CD8-positive, alpha-beta memory T cell (primary cell): ENCODE results near the gene PXN. TPM values are rescaled to one million over a fixed set of nuclear protein-coding genes. Genes with fewer than 3 reads are reported as not detected.
A peak's percentile ranks its signal among the peaks of the same experiment; 100 is the strongest.

Experiments used
- CTCF ChIA-PET: fragments of 350-600 bp; sonication (Branson Sonifier 250); formaldehyde crosslinking; loops from one replicate; lab custom pipeline; 2021; ENCODE audit warnings: antibody characterized with exemption; lab: Charles Lee
- POLR2A ChIA-PET: fragments of 350-600 bp; sonication (Branson Sonifier 250); formaldehyde crosslinking; loops from one replicate; lab custom pipeline; 2021; ENCODE audit warnings: antibody characterized with exemption; lab: Charles Lee
- DNase-seq, 5 donors: peaks; one replicate each; pipeline versions ENCODE4 v3.0.0 to v3.0.0-alpha.2; 2020 to 2022; ENCODE audit warnings: mixed read lengths in 1 of 5
- H3K27ac ChIP-seq: one replicate; pipeline ENCODE4 v1.7.0; 2013; ENCODE audit warnings: low read depth, mild to moderate bottlenecking, low read length, moderate library complexity
- H3K27me3 ChIP-seq: 2 replicates; pipeline ENCODE4 v1.7.0; 2013; ENCODE audit warnings: low read length, mild to moderate bottlenecking; ENCODE audit not compliant: insufficient read depth, poor library complexity, severe bottlenecking
- H3K36me3 ChIP-seq: 2 replicates; pipeline ENCODE4 v1.7.0; 2013; ENCODE audit warnings: mild to moderate bottlenecking, low read length, moderate library complexity; ENCODE audit not compliant: insufficient read depth
- H3K4me1 ChIP-seq: 2 replicates; pipeline ENCODE4 v1.7.0; 2013; ENCODE audit warnings: mild to moderate bottlenecking, low read length, moderate library complexity; ENCODE audit not compliant: insufficient read depth
- H3K4me3 ChIP-seq: 2 replicates; pipeline ENCODE4 v1.7.0; 2013; ENCODE audit warnings: mild to moderate bottlenecking, low read length
- H3K9me3 ChIP-seq: 2 replicates; pipeline ENCODE4 v1.7.0; 2013; ENCODE audit warnings: mild to moderate bottlenecking, low read length
- H3K27ac Mint-ChIP-seq, 8 donors: one replicate each; pipeline ENCODE4 v1.8.0; 2020 to 2021; ENCODE audit warnings: mixed read lengths in 8 of 8, mild to moderate bottlenecking in 6 of 8, inconsistent platforms in 3 of 8, moderate library complexity in 3 of 8
- H3K27me3 Mint-ChIP-seq, 2 donors: one replicate each; pipeline ENCODE4 v1.8.0; 2020 to 2021; ENCODE audit warnings: mixed read lengths in 2 of 2, mild to moderate bottlenecking in 1 of 2, moderate library complexity in 1 of 2
- H3K36me3 Mint-ChIP-seq, 3 donors: one replicate each; pipeline ENCODE4 v1.8.0; 2020 to 2021; ENCODE audit warnings: mixed read lengths in 3 of 3, inconsistent platforms in 1 of 3, mild to moderate bottlenecking in 1 of 3
- H3K4me1 Mint-ChIP-seq, 3 donors: one replicate each; pipeline ENCODE4 v1.8.0; 2020 to 2021; ENCODE audit warnings: mixed read lengths in 3 of 3, inconsistent platforms in 1 of 3, mild to moderate bottlenecking in 1 of 3
- H3K4me3 Mint-ChIP-seq, 7 donors: one replicate each; pipeline ENCODE4 v1.8.0; 2020 to 2021; ENCODE audit warnings: mixed read lengths in 7 of 7, mild to moderate bottlenecking in 6 of 7, moderate library complexity in 4 of 7, inconsistent platforms in 2 of 7
- H3K9me3 Mint-ChIP-seq, 5 donors: one replicate each; pipeline ENCODE4 v1.8.0; 2020 to 2022; ENCODE audit warnings: mixed read lengths in 5 of 5, mild to moderate bottlenecking in 3 of 5, moderate library complexity in 2 of 5, inconsistent platforms in 1 of 5
- polyA plus RNA-seq: library from polyadenylated mRNA; unstranded; fragments of 300-500 nt; fragmentation: Illumina TruSeq; gene quantifications from one replicate; pipeline ENCODE4 v1.2.3, GENCODE V29; 2021
- total RNA-seq, 2 experiments: library from RNA; stranded (reverse); gene quantifications; one replicate each; pipeline ENCODE4 v1.2.3, GENCODE V29; 2021

The PXN gene
- total and polyA plus RNA-seq, 3 experiments from 2014 or later = 33.7 to 146 (median 35.9) TPM

DNA sequence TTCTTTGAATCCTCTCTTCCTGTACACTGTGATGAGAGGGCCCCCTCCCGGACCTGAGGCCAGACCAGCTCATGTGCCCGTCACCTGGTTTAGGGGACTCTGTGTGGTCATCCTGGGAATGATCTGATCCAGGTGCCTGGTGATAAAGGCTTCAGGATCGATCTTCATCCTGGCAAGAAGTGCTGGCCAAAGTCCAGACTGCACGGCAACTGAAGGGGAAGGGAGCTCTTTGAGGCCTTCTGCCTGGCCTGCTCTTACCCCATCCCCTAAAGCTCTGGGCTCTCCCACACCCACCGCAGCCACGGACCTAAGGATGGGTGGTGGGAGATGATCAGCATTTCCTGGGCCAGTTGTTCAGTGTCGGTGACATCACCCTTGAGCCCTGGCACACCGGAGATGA lies 102.8 kb downstream of the PXN start:
- ChIA-PET CTCF (interaction anchor here (2.3 kb wide), 1 partner anchor 39 kb away, joined by 7 read pairs; the partner anchor contains the start of gene RPLP0), POLR2A (no interaction called here)
- no peaks in the 10 kb centered on the region for H3K9me3 Mint-ChIP-seq
- peak overlapping the region in 1 of 8 donors; percentile 47 for H3K27ac Mint-ChIP-seq
- no peak for DNase-seq
- no peak overlapping the region for H3K4me3 Mint-ChIP-seq
- H3K36me3 ChIP-seq = peaks cover 46% of the 10 kb centered on the region
- H3K36me3 Mint-ChIP-seq = peaks cover 8 to 76% (median 10%) of the 10 kb centered on the region in 3 donors
- H3K9me3 ChIP-seq = no peaks in the 10 kb centered on the region
- H3K4me1 ChIP-seq = no peaks in the 10 kb centered on the region
- H3K27ac ChIP-seq = no peak overlapping the region
- H3K27me3 Mint-ChIP-seq = no peaks in the 10 kb centered on the region
- no peak overlapping the region for H3K4me3 ChIP-seq
- peaks cover under 1 to 2% (median under 1%) of the 10 kb centered on the region in 3 donors for H3K4me1 Mint-ChIP-seq
- no peaks in the 10 kb centered on the region for H3K27me3 ChIP-seq

GRCh38 chr12:120161852-120162251 lies 103.7 kb downstream of the PXN start:
- H3K27ac Mint-ChIP-seq = peak overlapping the region in 1 of 8 donors; percentile 36
- CTCF ChIA-PET = interaction anchor here (0.7 to 2.3 kb wide), 2 partner anchors 39 to 65 kb away, joined by 3 to 7 read pairs; partner anchors contain the start of gene RPLP0
- no peaks in the 10 kb centered on the region for H3K27me3 ChIP-seq
- H3K9me3 Mint-ChIP-seq = no peaks in the 10 kb centered on the region
- no peak overlapping the region for H3K27ac ChIP-seq
- H3K36me3 Mint-ChIP-seq = peaks cover 8 to 79% (median 11%) of the 10 kb centered on the region in 3 donors
- H3K36me3 ChIP-seq = peaks cover 49% of the 10 kb centered on the region
- no peaks in the 10 kb centered on the region for H3K27me3 Mint-ChIP-seq
- H3K4me1 ChIP-seq = no peaks in the 10 kb centered on the region
- H3K4me3 ChIP-seq = no peak overlapping the region
- POLR2A ChIA-PET = no interaction called here
- peaks cover 9 to 11% (median 10%) of the 10 kb centered on the region in 3 donors for H3K4me1 Mint-ChIP-seq
- H3K4me3 Mint-ChIP-seq = no peak overlapping the region
- no peaks in the 10 kb centered on the region for H3K9me3 ChIP-seq
- no peak for DNase-seq

Other genes starting within 250 kb of the PXN start
- 10 to 100 TPM; 66.8 to 77.8 TPM for gene RAB35, start 149.0 kb downstream of the PXN start, total RNA-seq
- 26.9 TPM for gene RAB35, start 149.0 kb downstream of the PXN start, polyA plus RNA-seq
- gene GCN1, start 71.0 kb downstream of the PXN start, total RNA-seq = 100 to 1,000 TPM; 150 to 157 TPM
- gene GCN1, start 71.0 kb downstream of the PXN start, polyA plus RNA-seq = 30.0 TPM
- gene RPLP0, start 64.6 kb downstream of the PXN start, total RNA-seq = 1,000 to 10,000 TPM; 4,137 to 4,308 TPM
- 1,675 TPM for gene RPLP0, start 64.6 kb downstream of the PXN start, polyA plus RNA-seq
- gene RNU4-2, start 26.2 kb upstream of the PXN start, total RNA-seq = 1,000 to 10,000 TPM; 1,831 to 1,935 TPM
- gene RNU4-2, start 26.2 kb upstream of the PXN start, polyA plus RNA-seq = 44.9 TPM
- gene RNU4-1, start 27.5 kb upstream of the PXN start, total RNA-seq = 100 to 1,000 TPM; 628 to 678 TPM
- gene RNU4-1, start 27.5 kb upstream of the PXN start, polyA plus RNA-seq = not detected
- gene SIRT4, start 36.6 kb upstream of the PXN start, total RNA-seq = 1 to 10 TPM; 1.8 to 1.9 TPM
- gene SIRT4, start 36.6 kb upstream of the PXN start, polyA plus RNA-seq = 0.68 TPM
- not detected for gene PLA2G1B, start 62.0 kb upstream of the PXN start, total RNA-seq
- gene PLA2G1B, start 62.0 kb upstream of the PXN start, polyA plus RNA-seq = not detected
- gene MSI1, start 103.4 kb upstream of the PXN start, total RNA-seq = under 1 TPM; 0.22 TPM
- gene MSI1, start 103.4 kb upstream of the PXN start, polyA plus RNA-seq = not detected
- gene COX6A1, start 172.4 kb upstream of the PXN start, total RNA-seq = 100 to 1,000 TPM; 475 TPM
- gene COX6A1, start 172.4 kb upstream of the PXN start, polyA plus RNA-seq = 785 TPM
- gene TRIAP1, start 180.7 kb upstream of the PXN start, total RNA-seq = 10 to 100 TPM; 87.0 to 88.1 TPM
- gene TRIAP1, start 180.7 kb upstream of the PXN start, polyA plus RNA-seq = 51.6 TPM
- gene GATC, start 180.7 kb upstream of the PXN start, total RNA-seq = 10 to 100 TPM; 28.6 to 30.6 TPM
- gene GATC, start 180.7 kb upstream of the PXN start, polyA plus RNA-seq = 29.8 TPM
- gene SRSF9, start 204.0 kb upstream of the PXN start, total RNA-seq = 100 to 1,000 TPM; 269 to 272 TPM
- 214 TPM for gene SRSF9, start 204.0 kb upstream of the PXN start, polyA plus RNA-seq
- 100 to 1,000 TPM; 288 to 296 TPM for gene DYNLL1, start 230.4 kb upstream of the PXN start, total RNA-seq
- gene DYNLL1, start 230.4 kb upstream of the PXN start, polyA plus RNA-seq = 304 TPM